BLaER1 treated with 17β-estradiol and CSF1 and Interleukin-3, amounts not matched to agents 10 nM and 100 nM (cell line): ENCODE measurements around the gene KLHL17.

Experiments used
- H3K27ac ChIP-seq, 11 experiments: shearing (Covaris generic); formaldehyde crosslinking; 2 replicates each; pipeline ENCODE4 v1.8.1; 2022
- H3K27me3 ChIP-seq, 11 experiments: shearing (Covaris generic); formaldehyde crosslinking; 2 replicates each; pipeline ENCODE4 v1.8.1; 2022
- H3K36me3 ChIP-seq, 11 experiments: shearing (Covaris generic); formaldehyde crosslinking; 2 replicates each; pipeline ENCODE4 v1.8.1; 2022
- H3K4me1 ChIP-seq, 10 experiments: shearing (Covaris generic); formaldehyde crosslinking; 2 replicates each; pipeline ENCODE4 v1.8.1; 2022
- H3K4me2 ChIP-seq, 11 experiments: shearing (Covaris generic); formaldehyde crosslinking; 2 replicates each; pipeline ENCODE4 v1.8.1; 2022
- H3K4me3 ChIP-seq, 10 experiments: shearing (Covaris generic); formaldehyde crosslinking; 2 replicates each; pipeline ENCODE4 v1.8.1; 2022
- H3K9ac ChIP-seq, 11 experiments: shearing (Covaris generic); formaldehyde crosslinking; 2 replicates each; pipeline ENCODE4 v1.8.1; 2022
- H3K9me3 ChIP-seq, 11 experiments: shearing (Covaris generic); formaldehyde crosslinking; replicated peaks in 1 of 11; 2 replicates each; pipeline ENCODE4 v1.8.1; 2022
- H4K20me1 ChIP-seq, 11 experiments: shearing (Covaris generic); formaldehyde crosslinking; 2 replicates each; pipeline ENCODE4 v1.8.1; 2022
- Cebpa-rat ChIP-seq, 11 experiments: shearing (Covaris generic); IDR thresholded peaks; 2 replicates each; pipeline ENCODE4 v1.8.1; 2022

Gene KLHL17

DNA sequence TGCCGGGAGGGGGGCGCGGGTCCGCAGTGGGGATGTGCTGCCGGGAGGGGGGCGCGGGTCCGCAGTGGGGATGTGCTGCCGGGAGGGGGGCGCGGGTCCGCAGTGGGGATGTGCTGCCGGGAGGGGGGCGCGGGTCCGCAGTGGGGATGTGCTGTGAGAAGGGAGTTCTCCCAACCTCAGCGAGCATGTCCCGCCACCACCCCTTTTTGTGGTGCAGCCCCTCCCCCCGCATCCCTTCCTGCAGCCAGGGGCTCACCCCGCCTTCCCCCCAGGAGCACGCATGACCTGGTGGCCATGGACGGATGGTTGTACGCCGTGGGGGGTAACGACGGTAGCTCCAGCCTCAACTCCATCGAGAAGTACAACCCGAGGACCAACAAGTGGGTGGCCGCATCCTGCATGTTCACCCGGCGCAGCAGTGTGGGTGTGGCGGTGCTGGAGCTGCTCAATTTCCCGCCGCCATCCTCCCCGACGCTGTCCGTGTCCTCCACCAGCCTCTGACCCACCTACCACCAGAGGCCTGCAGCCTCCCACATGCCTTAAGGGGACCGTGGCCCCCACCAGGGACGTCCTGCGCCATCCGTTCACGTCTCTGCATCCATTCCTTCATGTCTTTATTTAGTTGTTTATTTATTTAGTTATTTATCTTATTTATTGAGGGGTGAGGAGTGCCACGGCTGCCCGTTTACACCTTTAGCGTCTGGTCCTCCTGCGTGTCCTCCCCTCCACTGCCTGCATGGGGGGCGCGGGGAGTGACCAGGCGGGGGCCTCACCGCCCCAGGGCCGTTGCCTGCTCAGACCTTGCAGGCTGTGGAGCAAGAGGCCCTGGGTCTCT lies 4.5 kb downstream of the KLHL17 start:
- peak overlapping the region in 4 of 11 experiments; percentile 98 to 100 (median 99); a peak in 6 of 22 replicates for H3K4me2 ChIP-seq
- peaks cover 26 to 41% (median 33%) of the 10 kb centered on the region in 10 experiments for H3K4me1 ChIP-seq
- H3K27me3 ChIP-seq, result peaks cover 0 to 27% (median 9%) of the 10 kb centered on the region in 11 experiments; a peak in 15 of 22 replicates
- no peaks in the 10 kb centered on the region for H3K9me3 ChIP-seq
- TF ChIP-seq Cebpa-rat (IDR thresholded peaks at IDR 0.05), result no peak
- peaks cover 0 to 58% (median 20%) of the 10 kb centered on the region in 11 experiments; a peak in 17 of 22 replicates for H4K20me1 ChIP-seq
- H3K36me3 ChIP-seq, result peaks cover 11 to 31% (median 22%) of the 10 kb centered on the region in 11 experiments
- no peak overlapping the region for H3K27ac ChIP-seq
- H3K9ac ChIP-seq, result no peak overlapping the region
- H3K4me3 ChIP-seq, result no peak overlapping the region

DNA sequence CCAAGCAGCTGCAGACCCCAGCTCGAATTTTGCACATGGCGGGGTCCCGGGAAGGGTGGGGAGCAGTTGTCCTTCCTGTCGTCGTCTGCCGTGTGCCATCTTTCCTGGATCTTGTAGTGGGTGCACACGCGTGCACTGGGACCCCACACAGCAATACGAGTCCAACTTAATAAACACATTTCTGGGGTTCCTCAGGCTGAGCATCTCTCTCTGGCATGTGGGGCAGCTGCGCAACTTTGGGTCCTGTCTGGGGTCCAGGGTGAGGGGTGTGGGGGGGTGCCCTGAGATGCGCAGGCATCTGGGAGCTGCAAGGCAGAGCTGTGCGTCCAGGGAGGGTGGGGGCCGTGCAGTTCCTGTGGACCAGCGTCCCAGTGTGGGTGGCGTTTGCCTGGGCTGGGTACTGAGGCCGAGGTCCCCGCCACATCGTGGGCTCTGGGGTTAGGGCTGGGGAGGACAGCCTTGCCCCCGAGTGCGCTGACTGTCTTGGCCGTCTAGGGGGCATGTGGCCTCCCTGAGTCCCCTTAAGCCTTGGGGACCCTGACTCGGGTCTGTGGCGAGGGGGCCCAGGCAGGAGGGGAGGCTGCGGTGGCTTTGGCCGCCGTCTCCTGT lies 5.2 kb downstream of the KLHL17 start:
- Histone ChIP-seq H3K36me3 (peaks cover 11 to 31% (median 22%) of the 10 kb centered on the region in 11 experiments), H3K4me1 (peaks cover 26 to 38% (median 30%) of the 10 kb centered on the region in 10 experiments), H3K4me2 (peak overlapping the region; percentile 87 to 100 (median 98)), H3K9me3 (no peaks in the 10 kb centered on the region), H3K27me3 (peaks cover 5 to 31% (median 16%) of the 10 kb centered on the region in 11 experiments), H3K9ac (peak overlapping the region in 8 of 11 experiments; percentile 53 to 76 (median 70); a peak in 11 of 22 replicates), H3K4me3 (peak overlapping the region in 6 of 10 experiments; percentile 59 to 73 (median 65); a peak in 10 of 20 replicates), H4K20me1 (peaks cover 0 to 58% (median 20%) of the 10 kb centered on the region in 11 experiments; a peak in 17 of 22 replicates), H3K27ac (peak overlapping the region in 1 of 11 experiments; percentile 75; a peak in 2 of 22 replicates)
- TF ChIP-seq Cebpa-rat (IDR thresholded peaks at IDR 0.05), result no peak

DNA sequence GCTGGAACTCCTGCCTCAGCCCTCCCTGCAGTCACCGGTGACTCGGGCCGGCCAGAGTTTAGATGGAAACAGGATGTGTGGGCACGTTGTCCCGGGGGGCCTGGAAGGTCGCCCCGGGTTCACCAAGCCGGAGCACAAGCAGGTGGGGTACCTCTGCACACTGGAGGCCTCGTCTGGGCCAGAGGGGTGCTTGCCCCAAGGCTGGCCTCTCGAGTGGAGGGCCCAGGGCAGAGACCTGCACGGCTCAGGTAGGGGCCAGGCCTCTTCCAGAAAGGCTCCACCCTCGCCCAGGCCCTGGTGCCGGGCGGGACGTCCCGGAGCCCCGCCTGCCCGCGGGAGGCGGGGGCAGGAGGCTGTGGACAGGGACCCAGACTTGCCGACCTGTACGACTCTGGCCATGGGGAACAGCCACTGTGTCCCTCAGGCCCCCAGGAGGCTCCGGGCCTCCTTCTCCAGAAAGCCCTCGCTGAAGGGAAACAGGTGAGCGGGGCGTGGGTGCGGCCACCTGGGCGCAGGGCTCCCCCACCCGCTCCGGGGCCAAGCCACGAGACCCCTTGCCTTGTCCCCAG lies 5.8 kb downstream of the KLHL17 start, which contains the start of gene PLEKHN1:
TSS of gene PLEKHN1 (plus strand) at position 348 of the 569 bp plus-strand sequence. CDS start at position 398, 50 bp downstream.
- Histone ChIP-seq H3K9me3 (no peaks in the 10 kb centered on the region), H4K20me1 (peaks cover 0 to 54% (median 18%) of the 10 kb centered on the region in 11 experiments; a peak in 17 of 22 replicates), H3K4me3 (peak within 1 kb of the TSS; percentile 52 to 73 (median 62)), H3K27me3 (peaks cover 7 to 37% (median 21%) of the 10 kb centered on the region in 11 experiments), H3K4me2 (peak within 1 kb of the TSS; percentile 87 to 100 (median 98)), H3K4me1 (peaks cover 24 to 36% (median 27%) of the 10 kb centered on the region in 10 experiments), H3K27ac (peak within 1 kb of the TSS in 8 of 11 experiments; percentile 21 to 75 (median 44); a peak in 12 of 22 replicates), H3K36me3 (peaks cover 11 to 31% (median 22%) of the 10 kb centered on the region in 11 experiments), H3K9ac (peak within 1 kb of the TSS; percentile 45 to 76 (median 69))
- no peak for TF ChIP-seq Cebpa-rat (IDR thresholded peaks at IDR 0.05)

DNA sequence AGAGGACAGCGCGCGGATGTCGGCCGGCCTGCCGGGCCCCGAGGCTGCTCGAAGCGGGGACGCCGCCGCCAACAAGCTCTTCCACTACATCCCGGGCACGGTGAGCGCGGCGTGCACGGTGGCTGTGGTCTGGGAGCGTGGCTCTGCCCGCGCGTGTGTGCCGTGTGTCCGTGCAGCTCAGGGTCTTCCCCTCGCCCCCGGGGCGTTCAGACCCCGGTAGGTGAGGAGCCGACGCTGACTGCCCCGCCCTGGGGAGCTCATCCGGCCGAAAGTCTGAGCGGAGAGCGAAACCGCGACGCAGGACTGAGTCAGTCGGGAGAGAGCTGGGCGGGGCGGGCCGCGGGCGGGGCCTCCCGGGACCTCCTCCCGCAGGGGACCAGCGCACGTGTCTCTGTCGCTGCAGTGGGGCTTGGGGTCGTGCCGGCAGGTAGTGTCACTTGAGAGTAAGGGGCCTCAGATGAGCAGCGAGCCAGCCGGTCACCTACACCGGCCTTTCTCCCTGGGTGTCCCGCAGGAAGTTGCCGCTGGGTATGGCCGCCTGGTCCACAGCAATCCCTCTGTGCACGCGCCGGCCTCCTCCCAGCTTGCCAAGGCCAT lies 6.4 kb downstream of the KLHL17 start:
- Histone ChIP-seq H3K9me3 (no peaks in the 10 kb centered on the region), H3K27me3 (peaks cover 13 to 43% (median 27%) of the 10 kb centered on the region in 11 experiments), H3K27ac (peak overlapping the region in 8 of 11 experiments; percentile 21 to 75 (median 44); a peak in 12 of 22 replicates), H3K4me3 (peak overlapping the region; percentile 52 to 73 (median 62)), H3K4me1 (peaks cover 19 to 30% (median 22%) of the 10 kb centered on the region in 10 experiments), H4K20me1 (peaks cover 0 to 53% (median 12%) of the 10 kb centered on the region in 11 experiments; a peak in 14 of 22 replicates), H3K4me2 (peak overlapping the region; percentile 87 to 100 (median 98)), H3K9ac (peak overlapping the region; percentile 45 to 76 (median 69)), H3K36me3 (peaks cover 11 to 31% (median 22%) of the 10 kb centered on the region in 11 experiments)
- no peak for TF ChIP-seq Cebpa-rat (IDR thresholded peaks at IDR 0.05)

DNA sequence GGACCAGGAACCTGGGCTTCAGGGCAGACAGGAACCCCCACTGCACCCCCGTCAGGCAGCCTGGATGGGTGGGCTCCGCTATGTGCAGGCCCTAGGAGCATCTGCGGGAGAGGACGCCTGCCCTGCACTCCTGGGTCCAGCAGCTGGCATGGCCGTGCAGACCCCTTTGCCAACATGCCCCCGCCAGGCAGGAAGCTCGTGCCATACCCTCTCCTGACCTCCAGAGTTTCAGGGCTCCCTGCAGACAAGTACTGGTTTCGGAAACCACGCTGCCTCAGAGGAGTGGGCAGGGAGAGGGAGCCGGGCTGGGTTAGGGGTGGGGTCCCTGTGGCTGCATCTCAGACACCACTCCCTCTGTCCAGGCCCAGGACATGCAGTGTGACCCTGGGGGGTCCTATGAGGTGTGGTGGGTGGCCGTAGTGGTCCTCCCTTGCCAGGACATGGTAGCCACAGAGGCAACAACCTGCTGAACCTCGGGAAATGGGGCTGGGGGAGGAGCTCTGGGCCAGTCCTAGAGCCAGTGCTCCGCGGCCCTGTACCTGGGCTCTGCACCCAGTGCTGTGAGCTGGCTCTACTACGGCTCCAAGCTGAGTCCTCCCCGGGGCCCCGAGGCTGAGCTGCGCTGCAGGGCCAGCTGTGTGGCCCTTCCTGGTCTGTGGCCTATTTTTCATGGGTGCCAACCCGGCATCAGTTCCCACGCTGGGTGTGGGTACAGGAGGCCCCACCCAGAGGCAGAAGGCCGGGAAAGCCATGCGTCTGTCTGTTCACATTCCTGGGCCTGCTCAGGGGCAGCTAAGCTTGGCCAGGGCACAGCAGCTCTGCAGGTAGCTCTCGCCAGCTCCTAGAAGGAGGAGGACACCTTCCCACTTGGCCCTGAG lies 7.3 kb downstream of the KLHL17 start:
- TF ChIP-seq Cebpa-rat (IDR thresholded peaks at IDR 0.05), result no peak
- no peak overlapping the region for H3K27ac ChIP-seq
- H3K4me3 ChIP-seq, result peak overlapping the region in 6 of 10 experiments; percentile 60 to 73 (median 65); a peak in 11 of 20 replicates
- peak overlapping the region; percentile 87 to 100 (median 98) for H3K4me2 ChIP-seq
- peaks cover 9 to 24% (median 15%) of the 10 kb centered on the region in 11 experiments for H3K36me3 ChIP-seq
- H3K9ac ChIP-seq, result peak overlapping the region in 5 of 11 experiments; percentile 53 to 72 (median 69); a peak in 2 of 22 replicates
- peaks cover 19 to 30% (median 21%) of the 10 kb centered on the region in 10 experiments for H3K4me1 ChIP-seq
- H3K27me3 ChIP-seq, result peaks cover 19 to 52% (median 34%) of the 10 kb centered on the region in 11 experiments
- peaks cover 0 to 53% (median 12%) of the 10 kb centered on the region in 11 experiments; a peak in 13 of 22 replicates for H4K20me1 ChIP-seq
- H3K9me3 ChIP-seq, result no peaks in the 10 kb centered on the region

DNA sequence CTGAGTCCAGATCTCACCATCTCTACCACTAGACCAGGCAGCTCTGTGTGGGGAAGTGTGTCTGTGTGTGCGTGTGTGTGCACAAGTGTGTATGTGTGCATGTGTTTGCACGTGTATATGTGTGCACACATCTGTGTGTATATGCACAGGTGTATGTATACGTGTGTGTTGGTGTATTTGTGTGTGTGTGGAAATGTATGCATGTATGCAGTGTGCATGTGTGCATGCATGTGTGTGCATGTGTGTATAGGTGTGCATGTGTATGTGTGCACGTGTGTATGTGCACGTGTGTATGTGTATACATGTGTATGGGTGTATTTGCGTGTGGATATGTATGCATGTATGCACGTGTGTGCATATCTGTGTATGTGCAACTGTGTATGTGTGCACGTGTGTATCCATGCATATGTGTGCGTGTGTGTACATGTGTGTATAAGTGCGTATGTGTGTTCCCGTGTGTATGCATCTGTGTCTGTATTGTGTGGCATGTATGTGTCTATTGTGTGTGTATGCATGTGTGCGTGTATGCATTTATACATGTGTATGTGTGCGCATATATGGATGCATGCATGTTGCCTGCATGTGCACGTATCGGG lies 9.0 kb downstream of the KLHL17 start:
- TF ChIP-seq Cebpa-rat (IDR thresholded peaks at IDR 0.05), result no peak
- Histone ChIP-seq H3K27me3 (peaks cover 26 to 69% (median 51%) of the 10 kb centered on the region in 11 experiments), H3K9ac (no peak overlapping the region), H3K4me3 (no peak overlapping the region), H3K4me2 (no peak overlapping the region), H3K9me3 (no peaks in the 10 kb centered on the region), H3K36me3 (peaks cover 0 to 9% (median 5%) of the 10 kb centered on the region in 11 experiments; a peak in 9 of 22 replicates), H3K4me1 (peaks cover 19 to 30% (median 21%) of the 10 kb centered on the region in 10 experiments), H3K27ac (no peak overlapping the region), H4K20me1 (peaks cover 0 to 40% (median 10%) of the 10 kb centered on the region in 11 experiments; a peak in 12 of 22 replicates)
